ENCODE measurements around the gene COX6A2.

GRCh38 chr16:31428279-31428597 lies at the start of gene COX6A2:
- TF ChIP-seq, protein P1, sequence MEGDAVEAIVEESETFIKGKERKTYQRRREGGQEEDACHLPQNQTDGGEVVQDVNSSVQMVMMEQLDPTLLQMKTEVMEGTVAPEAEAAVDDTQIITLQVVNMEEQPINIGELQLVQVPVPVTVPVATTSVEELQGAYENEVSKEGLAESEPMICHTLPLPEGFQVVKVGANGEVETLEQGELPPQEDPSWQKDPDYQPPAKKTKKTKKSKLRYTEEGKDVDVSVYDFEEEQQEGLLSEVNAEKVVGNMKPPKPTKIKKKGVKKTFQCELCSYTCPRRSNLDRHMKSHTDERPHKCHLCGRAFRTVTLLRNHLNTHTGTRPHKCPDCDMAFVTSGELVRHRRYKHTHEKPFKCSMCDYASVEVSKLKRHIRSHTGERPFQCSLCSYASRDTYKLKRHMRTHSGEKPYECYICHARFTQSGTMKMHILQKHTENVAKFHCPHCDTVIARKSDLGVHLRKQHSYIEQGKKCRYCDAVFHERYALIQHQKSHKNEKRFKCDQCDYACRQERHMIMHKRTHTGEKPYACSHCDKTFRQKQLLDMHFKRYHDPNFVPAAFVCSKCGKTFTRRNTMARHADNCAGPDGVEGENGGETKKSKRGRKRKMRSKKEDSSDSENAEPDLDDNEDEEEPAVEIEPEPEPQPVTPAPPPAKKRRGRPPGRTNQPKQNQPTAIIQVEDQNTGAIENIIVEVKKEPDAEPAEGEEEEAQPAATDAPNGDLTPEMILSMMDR (conservative IDR thresholded peaks at IDR 0.05; ENCODE audit: low read length) = no peak
- TF ChIP-seq EZH2phosphoT487 (IDR thresholded peaks at IDR 0.05; ENCODE audit: borderline replicate concordance) = no peak
